ENCODE measurements around the gene KIF1C. TPM values are rescaled to one million over a fixed set of nuclear protein-coding genes. Genes with fewer than 3 reads are reported as not detected.

Gene KIF1C
- total RNA-seq, 1 experiment from 2014 or later, result 121 TPM

DNA sequence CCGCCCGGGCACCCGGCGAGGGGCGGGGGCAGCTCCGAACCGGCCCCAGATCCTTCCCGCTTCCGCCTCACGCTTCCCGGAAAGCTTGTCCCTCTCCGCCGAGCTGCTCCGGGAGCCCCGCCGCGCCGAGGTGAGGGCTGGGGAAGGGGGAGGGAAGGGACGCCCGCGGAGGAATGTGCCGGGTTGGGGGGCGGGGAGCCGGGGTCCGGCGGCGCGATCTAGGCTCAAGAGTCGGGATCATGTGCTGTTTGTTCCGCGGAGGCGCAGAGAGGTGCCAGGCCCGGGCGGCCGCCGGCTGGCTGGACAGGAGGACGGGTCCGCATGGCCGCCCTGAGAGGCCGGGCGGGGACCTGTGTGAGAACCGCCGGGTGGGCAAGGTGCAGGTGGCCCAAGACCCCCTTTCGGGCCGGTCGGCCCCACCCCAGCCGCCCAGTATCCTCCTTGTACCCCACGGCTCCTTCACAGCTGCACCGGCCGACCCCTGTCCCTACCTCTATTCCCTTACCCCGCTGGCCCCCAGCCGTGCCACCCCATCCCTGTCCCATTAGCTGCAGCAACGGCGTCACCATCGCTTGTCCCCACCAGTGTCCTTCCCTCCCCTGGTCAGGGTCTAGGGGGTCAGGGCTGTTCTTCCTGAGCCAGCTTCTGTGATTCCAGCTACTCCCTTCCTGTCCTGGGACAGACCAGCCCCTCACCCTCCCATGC, 429 bp downstream of the KIF1C start (continued):
- TF ChIP-seq, protein P1, sequence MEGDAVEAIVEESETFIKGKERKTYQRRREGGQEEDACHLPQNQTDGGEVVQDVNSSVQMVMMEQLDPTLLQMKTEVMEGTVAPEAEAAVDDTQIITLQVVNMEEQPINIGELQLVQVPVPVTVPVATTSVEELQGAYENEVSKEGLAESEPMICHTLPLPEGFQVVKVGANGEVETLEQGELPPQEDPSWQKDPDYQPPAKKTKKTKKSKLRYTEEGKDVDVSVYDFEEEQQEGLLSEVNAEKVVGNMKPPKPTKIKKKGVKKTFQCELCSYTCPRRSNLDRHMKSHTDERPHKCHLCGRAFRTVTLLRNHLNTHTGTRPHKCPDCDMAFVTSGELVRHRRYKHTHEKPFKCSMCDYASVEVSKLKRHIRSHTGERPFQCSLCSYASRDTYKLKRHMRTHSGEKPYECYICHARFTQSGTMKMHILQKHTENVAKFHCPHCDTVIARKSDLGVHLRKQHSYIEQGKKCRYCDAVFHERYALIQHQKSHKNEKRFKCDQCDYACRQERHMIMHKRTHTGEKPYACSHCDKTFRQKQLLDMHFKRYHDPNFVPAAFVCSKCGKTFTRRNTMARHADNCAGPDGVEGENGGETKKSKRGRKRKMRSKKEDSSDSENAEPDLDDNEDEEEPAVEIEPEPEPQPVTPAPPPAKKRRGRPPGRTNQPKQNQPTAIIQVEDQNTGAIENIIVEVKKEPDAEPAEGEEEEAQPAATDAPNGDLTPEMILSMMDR (IDR thresholded peaks at IDR 0.05 in 2 of 3, conservative IDR thresholded peaks at IDR 0.05 in 1 of 3; ENCODE audit: borderline replicate concordance in 1 of 3, insufficient read depth in 1 of 3, low read depth in 2 of 3, low read length in 2 of 3), result no peak
- no peak for TF ChIP-seq TCF7L2 (IDR thresholded peaks at IDR 0.05; ENCODE audit: borderline replicate concordance, extremely low read depth, insufficient read depth, insufficient read length)

DNA sequence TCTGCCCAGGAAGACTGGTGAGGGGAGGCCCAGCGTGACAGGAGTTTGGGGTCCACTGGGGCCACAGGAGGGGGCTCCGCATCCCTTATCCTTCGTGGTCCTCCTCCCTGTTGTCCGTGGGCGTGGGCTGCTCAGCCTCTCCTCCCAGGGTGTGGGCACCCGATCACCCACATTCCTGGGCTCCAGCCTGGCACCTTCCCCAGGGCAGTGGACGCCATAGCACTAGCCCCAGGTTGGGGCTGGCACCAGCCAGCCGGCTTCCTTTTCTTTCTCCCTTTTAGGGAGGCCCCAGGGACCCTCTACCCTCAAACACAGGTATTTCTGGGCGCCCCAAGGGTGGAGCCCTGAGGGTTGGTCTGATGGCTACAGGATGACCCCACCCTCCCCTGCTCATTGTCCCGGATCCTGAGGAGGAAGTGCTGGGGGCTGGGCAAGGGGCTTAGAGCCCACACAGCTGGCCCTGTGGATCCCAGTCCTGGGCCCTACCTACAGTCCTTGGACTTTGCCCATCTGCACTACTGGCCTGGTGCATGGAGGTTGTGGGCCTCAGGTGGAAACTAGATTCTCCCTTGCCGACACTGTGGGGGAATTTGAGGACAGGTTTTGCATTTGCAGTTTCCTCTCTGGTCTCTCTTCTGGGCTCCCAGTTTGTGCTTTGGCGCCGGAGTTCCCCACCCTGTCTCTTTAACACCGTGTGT, 1.1 kb downstream of the KIF1C start:
- no peaks in the 10 kb centered on the region for H4K20me1 ChIP-seq (ENCODE audit: insufficient read depth)
- TF ChIP-seq SRF (IDR thresholded peaks at IDR 0.05; ENCODE audit: low read depth) (no peak), JUND (IDR thresholded peaks at IDR 0.05) (no peak), ZFX (IDR thresholded peaks at IDR 0.05) (no peak), TCF7L2 (IDR thresholded peaks at IDR 0.05; ENCODE audit: borderline replicate concordance, extremely low read depth, insufficient read depth, insufficient read length) (no peak), YY1 (IDR thresholded peaks at IDR 0.05; ENCODE audit: extremely low read depth, insufficient replicate concordance, low read depth, low read length) (no peak), EGR1 (IDR thresholded peaks at IDR 0.05; ENCODE audit: low read depth) (no peak), SIN3A (IDR thresholded peaks at IDR 0.05; ENCODE audit: low read depth) (no peak), RAD21 (IDR thresholded peaks at IDR 0.05; ENCODE audit: low read depth) (no peak), POLR2A (IDR thresholded peaks at IDR 0.05; ENCODE audit: borderline replicate concordance, extremely low read depth, insufficient read depth, insufficient read length) (no peak), SP1 (IDR thresholded peaks at IDR 0.05; ENCODE audit: low read depth) (no peak), ELF1 (IDR thresholded peaks at IDR 0.05; ENCODE audit: borderline replicate concordance, low read depth) (no peak), CBX3 (IDR thresholded peaks at IDR 0.05; ENCODE audit: low read depth) (no peak), FOSL1 (IDR thresholded peaks at IDR 0.05; ENCODE audit: low read depth) (no peak)
- TF ChIP-seq, protein P2, sequence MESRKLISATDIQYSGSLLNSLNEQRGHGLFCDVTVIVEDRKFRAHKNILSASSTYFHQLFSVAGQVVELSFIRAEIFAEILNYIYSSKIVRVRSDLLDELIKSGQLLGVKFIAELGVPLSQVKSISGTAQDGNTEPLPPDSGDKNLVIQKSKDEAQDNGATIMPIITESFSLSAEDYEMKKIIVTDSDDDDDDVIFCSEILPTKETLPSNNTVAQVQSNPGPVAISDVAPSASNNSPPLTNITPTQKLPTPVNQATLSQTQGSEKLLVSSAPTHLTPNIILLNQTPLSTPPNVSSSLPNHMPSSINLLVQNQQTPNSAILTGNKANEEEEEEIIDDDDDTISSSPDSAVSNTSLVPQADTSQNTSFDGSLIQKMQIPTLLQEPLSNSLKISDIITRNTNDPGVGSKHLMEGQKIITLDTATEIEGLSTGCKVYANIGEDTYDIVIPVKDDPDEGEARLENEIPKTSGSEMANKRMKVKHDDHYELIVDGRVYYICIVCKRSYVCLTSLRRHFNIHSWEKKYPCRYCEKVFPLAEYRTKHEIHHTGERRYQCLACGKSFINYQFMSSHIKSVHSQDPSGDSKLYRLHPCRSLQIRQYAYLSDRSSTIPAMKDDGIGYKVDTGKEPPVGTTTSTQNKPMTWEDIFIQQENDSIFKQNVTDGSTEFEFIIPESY (IDR thresholded peaks at IDR 0.05; ENCODE audit: extremely low read depth, insufficient replicate concordance, low read length), result no peak
- TF ChIP-seq, protein P3, sequence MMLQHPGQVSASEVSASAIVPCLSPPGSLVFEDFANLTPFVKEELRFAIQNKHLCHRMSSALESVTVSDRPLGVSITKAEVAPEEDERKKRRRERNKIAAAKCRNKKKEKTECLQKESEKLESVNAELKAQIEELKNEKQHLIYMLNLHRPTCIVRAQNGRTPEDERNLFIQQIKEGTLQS (IDR thresholded peaks at IDR 0.05), result no peak
- TF ChIP-seq, protein P4, sequence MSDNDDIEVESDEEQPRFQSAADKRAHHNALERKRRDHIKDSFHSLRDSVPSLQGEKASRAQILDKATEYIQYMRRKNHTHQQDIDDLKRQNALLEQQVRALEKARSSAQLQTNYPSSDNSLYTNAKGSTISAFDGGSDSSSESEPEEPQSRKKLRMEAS (IDR thresholded peaks at IDR 0.05), result no peak
- TF ChIP-seq, protein P1 (IDR thresholded peaks at IDR 0.05 in 2 of 3, conservative IDR thresholded peaks at IDR 0.05 in 1 of 3; ENCODE audit: borderline replicate concordance in 1 of 3, insufficient read depth in 1 of 3, low read depth in 2 of 3, low read length in 2 of 3), result no peak

More for the DNA sequence above, 1.1 kb downstream of the KIF1C start:
- ChIA-PET RAD21 (ENCODE audit: low non-redundant PET in 1 of 2, low total read pairs in 2 of 2, uncharacterized antibody in 2 of 2, unreplicated experiment in 2 of 2) (no interaction called here), POLR2A (no interaction called here), CTCF (no interaction called here)
- Histone ChIP-seq H3K27ac (ENCODE audit: low read depth, low read length) (peak overlapping the region; percentile 93), H3K4me3 (replicated peaks in 1 of 2; ENCODE audit: low read depth in 1 of 2, low read length in 2 of 2) (peak overlapping the region; percentile 92 to 95), H3K9me2 (ENCODE audit: insufficient read depth) (no peaks in the 10 kb centered on the region), H3K9me3 (ENCODE audit: control insufficient read depth in 1 of 2, insufficient read depth in 1 of 2, low read depth in 1 of 2, low read length in 2 of 2) (no peaks in the 10 kb centered on the region), H3K4me2 (ENCODE audit: low read length) (peak overlapping the region; percentile 99), H3K9ac (ENCODE audit: low read length) (peak overlapping the region; percentile 90), H3K4me1 (ENCODE audit: control insufficient read depth in 1 of 2, insufficient read depth in 2 of 2, low read length in 2 of 2) (peaks cover 16 to 31% of the 10 kb centered on the region in 2 experiments), H3K27me3 (ENCODE audit: insufficient read depth, low read length) (no peaks in the 10 kb centered on the region), H2AFZ (ENCODE audit: low read depth, low read length, poor library complexity, severe bottlenecking) (no peak overlapping the region), H3K36me3 (ENCODE audit: control insufficient read depth in 1 of 2, insufficient read depth in 2 of 2, low read length in 2 of 2) (peaks cover 17 to 21% of the 10 kb centered on the region in 2 experiments), H3K79me2 (ENCODE audit: insufficient read depth, low read length) (peaks cover 34% of the 10 kb centered on the region)
- ATAC-seq (no peak; the same call in 1 of the 2 replicates), DNase-seq (ENCODE audit: low read depth, low spot score) (no peak)
- no TSS peak for BruUV-seq (replicated peaks)
- intact Hi-C loops (cut with micrococcal nuclease), result no loop called here
